A673 (cell line): Measurements from ENCODE around the gene WHRN. TPM values are rescaled to one million over a fixed set of nuclear protein-coding genes. Genes with fewer than 3 reads are reported as not detected.

ENCODE experiments used
- BruUV-seq: library from RNA; stranded (reverse); fragments of 400-500 nt; replicated peaks from 2 replicates; lab custom pipeline; 2021; lab: Mats Ljungman, UMichigan
- CTCF ChIA-PET: fragments of 300-600 bp; sonication (Branson Sonifier 250); formaldehyde crosslinking; loops from one replicate; lab custom pipeline; 2022; ENCODE audit warnings: antibody characterized with exemption; lab: Charles Lee
- POLR2A ChIA-PET: fragments of 300-600 bp; sonication (Branson Sonifier 250); formaldehyde crosslinking; loops from one replicate; lab custom pipeline; 2022; ENCODE audit warnings: antibody characterized with exemption; ENCODE audit not compliant: low non-redundant PET; lab: Charles Lee
- DNase-seq: peaks from one replicate; pipeline ENCODE4 v3.0.0-alpha.2; 2015; ENCODE audit warnings: low spot score
- H3K27ac ChIP-seq: fragments of 200-600 bp; sonication (generic); 2 replicates; pipeline ENCODE4 v1.5.1; 2016; ENCODE audit warnings: mixed run types, low read depth, mild to moderate bottlenecking, mixed read lengths, antibody characterized with exemption, low read length; ENCODE audit not compliant: poor library complexity, severe bottlenecking
- H3K27me3 ChIP-seq: fragments of 200-600 bp; sonication (generic); replicated peaks from 2 replicates; pipeline ENCODE4 v1.6.1; 2017; ENCODE audit warnings: mixed run types, low read depth, mild to moderate bottlenecking, mixed read lengths, antibody characterized with exemption, low read length; ENCODE audit not compliant: insufficient read depth, poor library complexity
- H3K36me3 ChIP-seq: fragments of 200-600 bp; sonication (generic); 2 replicates; pipeline ENCODE4 v1.6.1; 2016; ENCODE audit warnings: mixed run types, mild to moderate bottlenecking, mixed read lengths, antibody characterized with exemption, low read length; ENCODE audit not compliant: insufficient read depth, poor library complexity, severe bottlenecking
- H3K4me1 ChIP-seq: fragments of 200-600 bp; sonication (generic); 2 replicates; pipeline ENCODE4 v1.6.1; 2017; ENCODE audit warnings: mixed run types, mild to moderate bottlenecking, mixed read lengths, antibody characterized with exemption, low read length; ENCODE audit not compliant: insufficient read depth, poor library complexity, severe bottlenecking
- H3K4me3 ChIP-seq: fragments of 200-600 bp; sonication (generic); 2 replicates; pipeline ENCODE4 v1.5.1; 2016; ENCODE audit warnings: low read depth, mixed run types, mild to moderate bottlenecking, mixed read lengths, low read length; ENCODE audit not compliant: poor library complexity, severe bottlenecking
- H3K9me3 ChIP-seq: fragments of 200-600 bp; sonication (generic); 2 replicates; pipeline ENCODE4 v1.6.1; 2016; ENCODE audit warnings: mixed run types, low read depth, mild to moderate bottlenecking, mixed read lengths, antibody characterized with exemption, low read length; ENCODE audit not compliant: poor library complexity, severe bottlenecking
- CTCF ChIP-seq: fragments of 300-800, 200-600 bp; sonication (generic); conservative IDR thresholded peaks from 2 replicates; pipeline ENCODE4 v1.5.1; 2017; ENCODE audit warnings: low read depth, mild to moderate bottlenecking, antibody characterized with exemption, low read length, moderate library complexity, mixed read lengths
- EZH2 ChIP-seq: fragments of 200-600 bp; sonication (generic); IDR thresholded peaks from 2 replicates; pipeline ENCODE4 v1.6.1; 2017; ENCODE audit warnings: borderline replicate concordance, low read depth, mild to moderate bottlenecking, mixed read lengths, antibody characterized with exemption, low read length; ENCODE audit not compliant: poor library complexity, severe bottlenecking
- intact Hi-C: fragments of 100-400 bp; cut with micrococcal nuclease; formaldehyde crosslinking; loops from one replicate; pipeline ENCODE4 v1.10.0; 2022; ENCODE audit not compliant: unreplicated experiment
- total RNA-seq: library from RNA; stranded (reverse); gene quantifications from 2 replicates; pipeline ENCODE4 v1.2.3, GENCODE V29; 2021

WHRN gene
- total RNA-seq, 1 experiment from 2014 or later, result 9.1 TPM

DNA sequence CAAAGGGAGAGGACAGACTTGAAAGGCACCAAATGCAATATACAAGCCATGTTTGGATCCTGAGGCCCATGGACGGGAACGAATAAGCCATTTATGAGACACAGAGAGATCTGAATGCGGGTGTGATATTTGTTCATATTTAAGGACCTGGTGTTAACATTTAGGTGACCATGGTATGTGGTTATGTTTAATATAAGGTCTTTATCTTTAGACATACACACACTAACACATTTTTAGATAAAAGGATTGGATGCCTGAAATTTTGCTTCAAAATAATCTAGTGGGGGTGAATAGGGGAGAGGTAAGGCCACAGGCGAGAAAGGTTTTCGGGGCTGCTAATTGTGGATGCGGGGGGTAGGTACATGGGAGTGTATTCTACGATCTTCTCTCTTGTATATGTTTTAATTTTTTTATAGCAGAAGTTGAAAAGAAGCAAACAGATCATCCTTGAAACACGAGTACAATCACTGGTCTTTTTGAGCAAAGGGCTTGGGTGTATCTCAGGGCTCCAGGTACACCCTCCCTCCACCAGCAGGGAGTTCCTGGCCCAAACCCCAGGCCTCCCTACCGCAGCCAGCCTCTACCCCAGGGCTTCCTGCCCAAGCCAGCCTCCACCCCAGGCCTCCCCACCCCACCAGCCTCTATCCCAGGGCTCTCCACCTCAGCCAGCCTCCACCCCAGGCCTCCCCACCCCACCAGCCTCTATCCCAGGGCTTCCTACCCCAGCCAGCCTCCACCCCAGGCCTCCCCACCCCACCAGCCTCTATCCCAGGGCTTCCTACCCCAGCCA is 129.7 kb downstream of the WHRN start:
- no peak for TF ChIP-seq CTCF
- no peak for TF ChIP-seq EZH2
- Histone ChIP-seq H3K9me3 (no peaks in the 10 kb centered on the region), H3K36me3 (peaks cover 27% of the 10 kb centered on the region), H3K4me3 (no peak overlapping the region), H3K27ac (no peak overlapping the region), H3K4me1 (peaks cover 4% of the 10 kb centered on the region), H3K27me3 (no peaks in the 10 kb centered on the region)
- ChIA-PET CTCF (no interaction called here), POLR2A (no interaction called here)
- intact Hi-C loops, result loop anchor here (5.0 kb wide), 1 partner anchor 52 kb away; no protein-coding TSS in a partner anchor
- no TSS peak for BruUV-seq
- DNase-seq, result no peak

DNA sequence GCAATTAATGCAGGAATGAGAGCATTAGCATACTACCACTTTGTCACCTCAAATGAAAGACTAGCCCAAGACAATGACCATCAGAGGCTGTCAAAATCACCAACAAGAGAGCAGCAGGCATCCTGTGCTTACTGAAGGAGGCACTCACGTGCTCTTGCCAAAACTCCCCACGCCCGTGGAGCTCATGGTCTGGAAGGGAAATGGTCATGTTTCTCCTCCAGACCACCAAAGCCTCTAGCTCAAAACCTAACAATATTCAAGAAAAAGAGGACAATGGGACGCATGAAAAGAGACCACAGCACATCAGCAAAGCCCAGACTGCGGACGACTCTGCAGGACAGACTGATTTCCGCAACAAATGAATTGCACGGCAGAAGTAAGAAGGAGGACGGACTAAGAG is 130.3 kb downstream of the WHRN start:
- Histone ChIP-seq H3K9me3 (no peaks in the 10 kb centered on the region), H3K4me3 (no peak overlapping the region), H3K27me3 (no peaks in the 10 kb centered on the region), H3K27ac (no peak overlapping the region), H3K4me1 (peaks cover 10% of the 10 kb centered on the region), H3K36me3 (peaks cover 27% of the 10 kb centered on the region)
- DNase-seq, result no peak
- BruUV-seq, result no TSS peak
- intact Hi-C loops, result loop anchor here (5.0 kb wide), 1 partner anchor 52 kb away; no protein-coding TSS in a partner anchor
- ChIA-PET POLR2A (no interaction called here), CTCF (no interaction called here)
- TF ChIP-seq EZH2, result no peak
- TF ChIP-seq CTCF, result no peak

DNA sequence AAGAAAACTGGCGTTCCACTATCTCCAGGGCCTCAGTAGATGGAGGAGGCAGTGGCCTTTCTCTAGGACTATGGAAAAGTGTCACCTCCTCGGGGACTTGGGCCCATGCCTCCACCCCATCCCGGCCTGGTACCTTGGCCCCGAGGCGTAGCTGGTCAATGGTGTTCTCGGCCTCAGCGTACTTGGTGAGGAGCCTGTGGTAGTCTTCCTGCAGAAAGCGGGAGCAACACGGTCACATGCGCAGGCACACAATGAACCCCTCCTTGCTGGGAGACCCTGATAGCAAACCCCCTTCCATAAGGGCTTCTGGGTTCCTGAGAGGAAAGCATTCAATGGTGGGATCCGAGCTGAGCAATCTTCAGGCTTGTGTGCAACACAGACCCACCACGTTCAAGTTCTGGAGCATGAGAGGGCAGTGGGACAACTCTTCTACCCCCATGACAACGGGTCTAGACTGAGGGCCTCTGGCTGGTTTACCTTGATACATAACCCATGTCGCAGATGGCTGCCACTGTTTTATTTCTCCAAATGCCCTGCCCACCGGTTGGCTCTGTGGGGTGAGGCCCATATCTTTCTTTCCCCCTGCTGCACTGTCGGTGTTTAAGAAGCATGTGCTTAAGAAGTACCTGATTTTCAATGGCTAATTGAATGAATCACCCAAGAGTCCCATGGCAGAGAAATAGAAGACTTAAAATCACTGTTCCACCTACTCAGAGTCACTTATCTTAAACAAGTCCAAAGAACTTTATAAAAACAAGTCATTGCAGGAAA is 131.1 kb downstream of the WHRN start:
- no peak for DNase-seq
- TF ChIP-seq EZH2, result no peak
- TF ChIP-seq CTCF, result no peak
- BruUV-seq, result no TSS peak
- intact Hi-C loops, result no loop called here
- Histone ChIP-seq H3K9me3 (no peaks in the 10 kb centered on the region), H3K36me3 (peaks cover 20% of the 10 kb centered on the region), H3K27me3 (no peaks in the 10 kb centered on the region), H3K4me1 (peaks cover 10% of the 10 kb centered on the region), H3K27ac (no peak overlapping the region), H3K4me3 (no peak overlapping the region)
- ChIA-PET POLR2A (interaction anchor here (0.6 to 0.7 kb wide), 2 partner anchors 574 to 1500 kb away, joined by 3 to 10 read pairs; no protein-coding TSS in a partner anchor), CTCF (no interaction called here)
